GM12892 (cell line): ENCODE results near the gene IFT122.

Source experiments
- POLR2A ChIP-seq: IDR thresholded peaks from 2 replicates; pipeline ENCODE4 v1.6.1; 2011; ENCODE audit warnings: low read depth, low read length, control low read depth
- POLR2AphosphoS5 ChIP-seq: IDR thresholded peaks from 2 replicates; pipeline ENCODE4 v1.6.1; 2011; ENCODE audit warnings: low read depth, low read length, control low read depth
- TAF1 ChIP-seq: IDR thresholded peaks from 2 replicates; pipeline ENCODE4 v1.6.1; 2011; ENCODE audit warnings: low read depth, mild to moderate bottlenecking, control low read depth, low read length, borderline replicate concordance

- TF ChIP-seq POLR2AphosphoS5 (no peak), POLR2A (no peak), TAF1 (no peak)
Measured at GRCh38 chr3:129521611-129522010, 81.6 kb downstream of the IFT122 start.
